ENCODE results near the gene ARRDC3.

The ARRDC3 gene

DNA sequence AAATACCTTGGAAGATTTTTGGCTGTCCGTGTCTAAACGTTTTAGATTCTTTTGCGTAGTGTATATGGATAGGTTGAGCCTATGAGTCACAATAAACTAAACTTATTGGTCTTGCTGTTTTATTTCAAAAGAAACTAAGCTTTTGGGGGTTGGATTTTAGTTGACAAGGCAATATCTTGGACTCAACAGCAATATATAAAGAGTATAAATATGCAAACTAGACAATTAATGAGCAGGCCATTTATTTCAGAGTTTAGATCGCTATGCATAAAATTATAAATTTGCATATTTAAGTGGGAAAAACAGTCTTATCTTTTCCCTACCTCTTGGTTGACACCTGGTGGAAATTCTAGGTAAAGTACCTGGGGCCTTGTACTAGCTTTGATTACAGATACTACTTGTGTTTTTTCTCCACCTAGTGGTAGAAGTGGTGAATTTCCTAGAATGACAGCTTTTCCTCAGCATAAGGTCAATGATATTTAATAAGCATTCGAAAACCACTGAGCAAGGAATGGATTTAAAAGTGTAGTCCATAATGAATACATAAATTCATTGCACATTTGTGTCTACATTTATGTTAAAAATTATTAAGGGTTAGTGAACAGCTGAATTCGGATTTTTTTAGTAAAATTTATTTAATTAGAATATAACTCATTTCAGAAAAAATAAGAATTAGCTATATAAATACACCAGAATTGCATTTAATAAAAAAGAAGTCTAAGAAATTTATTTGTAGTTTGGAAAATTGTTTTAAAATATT, 1.7 kb upstream of the ARRDC3 start:
- peak; percentile 60 for DNase-seq (ENCODE audit: low spot score)

DNA sequence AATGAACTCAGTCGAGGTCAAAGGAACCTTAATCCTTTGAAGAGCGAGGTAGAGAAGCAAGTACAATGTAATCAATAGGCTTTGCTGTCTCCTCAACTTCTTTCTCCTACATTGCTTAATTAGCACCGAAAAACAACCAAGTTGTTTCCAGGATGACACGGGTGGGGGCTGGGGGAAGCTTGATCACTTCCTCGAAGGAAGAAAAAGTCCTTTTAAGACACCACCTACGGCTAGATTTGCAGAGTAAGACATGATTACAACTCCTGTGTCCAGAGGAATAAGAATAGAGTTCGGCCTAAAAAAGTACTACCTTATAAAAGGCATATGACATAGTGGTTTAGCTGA, 811 bp upstream of the ARRDC3 start:
- DNase-seq (ENCODE audit: low spot score): no peak

DNA sequence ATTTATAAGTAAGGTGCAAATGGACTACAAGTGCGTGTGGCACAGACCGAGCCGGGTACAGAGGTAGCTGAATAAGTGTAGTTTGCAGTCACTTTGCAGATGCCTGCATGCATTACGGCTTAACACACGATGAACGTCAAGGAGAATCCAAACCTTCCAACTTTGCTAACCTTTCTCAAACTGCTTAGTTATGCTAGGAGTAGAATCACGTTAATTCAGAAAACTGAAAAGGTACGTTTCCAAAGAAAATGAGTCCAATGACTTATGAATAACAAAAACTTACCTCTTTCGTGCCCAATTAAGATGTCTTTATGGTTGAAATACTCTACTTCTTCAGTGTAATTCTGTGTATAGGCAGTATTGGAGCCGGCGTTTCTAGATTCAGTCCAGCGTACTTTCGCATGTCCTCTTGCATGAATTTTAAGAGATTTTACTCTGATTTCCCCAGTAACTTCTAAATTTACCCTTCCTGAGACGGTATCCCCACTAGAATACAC, 539 bp downstream of the ARRDC3 start:
- DNase-seq (ENCODE audit: low spot score): no peak

DNA sequence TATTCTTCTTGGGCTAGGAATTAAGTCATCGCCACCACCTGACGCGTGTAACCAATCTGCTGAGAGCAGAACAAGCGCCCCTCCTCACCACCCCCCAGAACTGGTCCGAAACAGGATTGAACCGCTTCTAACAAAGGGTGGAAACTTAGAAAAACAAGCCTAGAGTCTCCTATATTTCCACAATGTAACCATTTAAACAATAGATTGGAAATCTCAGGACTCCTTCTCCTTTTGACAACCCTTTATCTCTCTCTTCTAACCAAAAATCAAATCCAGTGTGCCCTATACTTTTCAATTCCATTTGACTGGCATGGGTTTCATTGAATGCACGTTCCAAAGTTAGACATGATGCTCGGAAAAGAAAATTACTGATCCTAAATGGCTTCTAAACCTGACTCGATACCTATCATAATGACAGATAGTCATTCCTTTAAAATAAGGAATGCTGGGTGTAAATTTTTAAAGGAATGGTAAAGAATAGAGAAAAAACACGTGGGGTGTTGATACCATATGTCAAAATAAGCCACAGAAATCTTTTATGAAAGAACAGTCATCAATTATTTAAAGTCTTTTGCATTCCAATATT, 1.2 kb downstream of the ARRDC3 start:
- peak; percentile 72 for DNase-seq (ENCODE audit: low spot score)

DNA sequence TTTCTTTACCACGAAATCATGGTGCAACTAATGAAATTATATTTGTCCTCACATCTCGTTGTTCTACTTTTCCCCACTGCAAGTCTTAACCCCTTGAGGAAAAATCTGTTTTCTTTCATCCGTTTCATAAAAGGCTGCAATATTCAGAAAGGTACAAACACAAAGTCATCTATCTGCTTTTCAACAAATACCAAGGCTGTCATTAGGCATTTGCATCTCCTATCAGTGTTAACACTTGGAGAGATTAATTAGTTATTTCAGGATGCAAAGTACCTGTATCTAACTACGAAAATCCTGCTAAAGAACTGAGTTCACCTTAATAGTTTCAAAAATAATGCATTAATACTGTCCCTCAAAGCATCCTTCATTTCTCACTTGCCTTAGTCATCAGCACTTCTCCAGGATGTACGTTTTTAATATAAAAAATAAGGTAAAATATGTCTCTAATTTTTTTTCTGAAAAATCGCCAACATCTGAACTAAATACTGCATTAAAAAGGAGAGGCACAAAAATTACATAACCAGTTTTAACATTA, 1.8 kb downstream of the ARRDC3 start:
- no peak for DNase-seq (ENCODE audit: low spot score)

DNA sequence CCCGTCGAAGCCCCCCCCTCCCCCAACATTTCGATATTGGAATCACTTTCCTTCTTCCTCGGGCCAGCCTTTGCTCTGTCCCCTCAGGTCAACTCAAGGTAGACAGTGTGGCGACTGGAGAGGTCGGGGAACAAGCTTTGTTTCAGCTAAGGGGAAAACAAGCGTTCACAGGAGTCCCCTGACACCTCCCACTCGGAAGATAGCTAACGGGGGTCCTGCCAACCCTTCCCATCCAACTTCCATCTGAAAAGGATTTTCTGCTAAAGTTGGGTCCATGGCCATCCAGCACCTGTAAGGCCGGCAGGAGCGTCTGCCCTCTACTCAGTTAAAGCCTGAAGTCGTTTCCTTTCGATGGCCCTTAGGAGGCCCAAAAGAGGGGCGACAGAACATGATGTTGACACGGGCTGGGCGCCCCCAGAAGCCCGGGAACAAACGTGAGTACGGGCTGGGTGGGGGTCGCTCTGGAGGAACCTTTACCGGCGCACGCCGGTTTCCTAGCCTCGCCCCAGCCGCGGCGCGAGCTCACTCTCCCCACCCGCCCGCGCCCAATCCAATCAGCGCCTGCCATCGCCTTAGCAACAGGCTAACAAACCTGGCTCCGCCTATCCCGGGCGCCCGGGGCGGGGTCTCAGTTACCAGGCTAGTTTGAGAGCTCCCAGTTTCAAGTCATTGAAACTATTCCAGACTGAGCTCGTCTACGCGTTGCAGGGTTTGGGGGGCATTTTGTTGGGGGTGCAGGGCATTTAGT, 2.5 kb downstream of the ARRDC3 start:
- peak; percentile 90 for DNase-seq (ENCODE audit: low spot score)

DNA sequence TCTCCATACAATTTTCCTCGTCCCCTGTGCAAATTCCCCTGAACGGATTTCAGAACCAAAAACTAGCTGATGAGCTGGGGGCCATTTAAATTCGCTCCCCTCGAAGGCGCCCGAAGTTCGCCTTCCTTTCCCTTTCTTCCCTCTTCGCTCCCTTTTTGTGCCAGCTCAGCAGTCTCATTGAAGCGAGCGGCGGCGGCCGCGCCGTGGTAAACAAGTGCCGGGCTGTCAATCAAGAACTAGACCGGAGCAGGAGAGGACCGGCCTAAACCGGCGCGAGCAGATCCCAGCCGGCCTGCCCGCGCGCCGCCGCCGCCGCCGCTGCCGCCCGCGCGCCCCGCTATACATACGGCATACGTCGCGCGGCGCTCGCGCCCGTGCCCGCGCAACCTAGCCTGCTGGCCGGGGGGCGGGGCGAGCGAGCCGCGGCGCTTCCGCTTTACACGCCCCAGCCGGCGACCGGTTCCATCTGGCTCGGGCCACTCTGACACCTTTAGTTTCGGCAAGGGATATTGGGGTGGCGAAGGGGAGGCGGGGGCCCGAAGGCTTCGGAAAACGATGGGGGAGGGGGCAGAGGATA, 3.1 kb downstream of the ARRDC3 start:
- peak; percentile 83 for DNase-seq (ENCODE audit: low spot score)

DNA sequence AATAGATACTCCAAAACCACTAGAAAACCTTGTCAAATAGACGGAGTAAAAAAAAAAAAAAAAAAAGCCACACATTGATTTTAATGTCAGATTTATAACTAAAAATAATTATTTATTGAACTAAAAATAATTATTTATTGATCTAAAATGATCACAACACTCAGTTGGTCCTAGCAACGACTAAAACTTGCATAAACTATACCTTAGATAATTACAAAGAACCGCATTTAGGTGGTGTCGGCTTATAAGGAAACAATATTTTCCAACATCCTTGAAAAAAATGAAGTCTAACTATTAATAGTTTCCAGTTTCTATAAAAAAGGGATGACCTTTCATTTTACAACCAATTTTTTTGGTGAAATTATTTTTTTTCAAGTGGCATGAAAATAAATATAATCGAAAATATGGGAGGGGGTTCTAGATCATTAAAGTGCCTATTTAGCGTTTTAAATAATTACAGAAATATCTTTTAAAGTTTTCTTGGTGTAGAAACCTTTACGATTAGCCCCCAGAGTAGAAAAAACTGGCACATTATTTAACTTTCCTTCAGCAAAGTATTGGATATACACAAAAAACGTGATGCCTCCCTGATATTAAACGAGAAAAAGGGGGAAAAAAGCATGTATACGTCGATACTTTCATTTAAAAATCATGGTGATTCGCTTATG, 3.7 kb downstream of the ARRDC3 start:
- DNase-seq (ENCODE audit: low spot score): no peak

DNA sequence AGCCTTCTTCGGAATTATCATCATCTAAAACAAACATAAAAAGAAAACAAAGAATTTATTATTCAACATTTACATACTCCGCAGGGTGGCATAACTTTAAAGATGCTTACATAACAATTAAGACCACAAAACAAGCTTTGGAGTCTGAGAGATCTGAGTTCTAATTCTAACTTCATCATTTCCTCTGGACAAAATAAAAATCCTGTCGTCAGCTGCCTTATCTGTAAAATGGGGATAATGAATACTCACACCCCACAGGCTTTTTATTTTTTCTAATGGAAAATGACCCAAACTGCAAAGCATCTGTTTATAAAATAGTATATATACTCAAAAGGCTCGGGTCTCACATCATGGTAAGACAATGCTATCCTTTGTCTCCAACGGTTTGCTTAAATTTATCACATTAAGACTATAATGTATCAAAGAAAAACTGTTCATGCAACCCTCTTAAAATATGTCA, 4.3 kb downstream of the ARRDC3 start:
- no peak for DNase-seq (ENCODE audit: low spot score)

DNA sequence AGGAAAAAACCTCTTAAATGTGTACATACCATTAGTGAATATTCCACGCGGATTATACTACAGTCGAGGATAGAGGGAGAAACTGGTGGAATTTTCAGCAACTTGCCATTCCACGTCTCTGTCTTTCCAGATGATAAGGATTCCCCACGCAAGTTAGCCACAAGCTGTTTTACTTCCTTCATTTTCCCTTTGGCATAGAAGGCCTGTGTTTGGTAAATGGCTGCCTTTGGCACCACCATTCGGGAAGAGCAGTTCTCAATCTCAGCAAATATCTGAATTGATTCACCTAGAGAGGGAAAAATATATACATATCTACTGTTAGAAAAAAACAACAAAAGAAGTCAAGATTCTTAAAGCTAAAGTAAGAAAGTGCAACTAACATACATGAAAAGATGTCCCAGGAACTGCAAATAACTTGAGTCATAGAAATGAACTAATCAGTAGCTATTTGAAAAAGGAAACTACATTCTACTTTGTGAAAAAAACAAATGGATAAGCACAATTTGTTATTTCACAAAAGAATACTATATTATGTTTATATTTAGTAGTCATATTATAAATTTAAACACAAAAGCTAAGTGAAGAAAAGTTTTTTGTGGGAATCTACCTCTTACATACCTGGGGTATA, 8.1 kb downstream of the ARRDC3 start:
- no peak for DNase-seq (ENCODE audit: low spot score)

DNA sequence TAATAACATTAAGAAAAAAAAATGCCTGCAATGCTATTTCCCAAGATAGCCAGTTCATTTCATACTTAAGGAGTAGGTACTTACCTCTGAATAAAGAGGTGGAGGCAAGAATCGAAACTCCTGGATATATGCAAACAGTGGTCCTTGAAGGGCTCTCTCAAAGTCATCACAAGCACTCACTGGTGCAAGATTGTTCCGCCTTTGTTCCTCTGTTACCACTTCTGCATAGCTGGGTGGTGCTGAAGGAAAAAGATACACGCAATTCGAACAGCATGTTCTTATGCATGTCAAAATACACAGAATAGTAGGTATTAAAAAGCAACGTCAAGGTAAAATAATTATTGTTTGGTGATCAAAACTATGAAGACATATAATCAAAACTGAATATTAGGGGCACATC, 9.5 kb downstream of the ARRDC3 start:
- no peak for DNase-seq (ENCODE audit: low spot score)

DNA sequence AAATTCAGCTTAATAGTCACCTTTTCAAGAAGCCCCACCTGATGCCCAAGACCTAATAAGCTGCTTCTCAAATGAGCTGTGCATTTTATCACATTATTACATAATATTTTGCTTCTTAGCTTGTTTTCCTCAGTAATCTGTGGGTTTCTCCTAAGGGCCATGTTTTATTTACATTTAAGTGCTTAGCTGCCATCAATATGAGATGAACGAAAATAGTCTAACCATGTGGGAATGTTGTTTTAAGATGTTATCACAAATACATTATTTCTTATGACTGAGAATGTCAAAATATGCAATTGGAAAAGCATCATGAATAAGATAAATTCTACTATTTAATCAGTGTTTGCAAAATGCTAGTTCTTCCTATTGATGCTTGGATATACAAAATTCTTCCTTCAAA, 10.1 kb downstream of the ARRDC3 start:
- DNase-seq (ENCODE audit: low spot score): no peak

DNA sequence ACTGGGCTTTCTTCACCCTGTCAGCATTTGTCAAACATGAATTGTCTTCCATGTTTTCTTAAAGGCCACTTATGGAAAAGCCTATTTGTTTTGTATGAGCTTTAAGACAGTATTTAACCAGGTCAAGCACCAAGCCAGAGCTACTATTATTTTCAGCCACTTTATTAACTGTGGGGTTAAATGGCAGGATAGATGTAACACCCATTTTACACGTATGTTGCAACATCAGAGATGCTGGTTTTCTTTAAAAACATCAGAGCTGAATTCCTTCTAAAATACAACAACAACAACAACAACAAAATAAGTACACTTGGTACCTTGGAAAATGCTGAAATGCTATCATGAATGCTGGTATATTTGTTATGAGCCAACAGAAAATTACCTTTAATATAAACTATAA, 13.6 kb downstream of the ARRDC3 start:
- no peak for DNase-seq (ENCODE audit: low spot score)

DNA sequence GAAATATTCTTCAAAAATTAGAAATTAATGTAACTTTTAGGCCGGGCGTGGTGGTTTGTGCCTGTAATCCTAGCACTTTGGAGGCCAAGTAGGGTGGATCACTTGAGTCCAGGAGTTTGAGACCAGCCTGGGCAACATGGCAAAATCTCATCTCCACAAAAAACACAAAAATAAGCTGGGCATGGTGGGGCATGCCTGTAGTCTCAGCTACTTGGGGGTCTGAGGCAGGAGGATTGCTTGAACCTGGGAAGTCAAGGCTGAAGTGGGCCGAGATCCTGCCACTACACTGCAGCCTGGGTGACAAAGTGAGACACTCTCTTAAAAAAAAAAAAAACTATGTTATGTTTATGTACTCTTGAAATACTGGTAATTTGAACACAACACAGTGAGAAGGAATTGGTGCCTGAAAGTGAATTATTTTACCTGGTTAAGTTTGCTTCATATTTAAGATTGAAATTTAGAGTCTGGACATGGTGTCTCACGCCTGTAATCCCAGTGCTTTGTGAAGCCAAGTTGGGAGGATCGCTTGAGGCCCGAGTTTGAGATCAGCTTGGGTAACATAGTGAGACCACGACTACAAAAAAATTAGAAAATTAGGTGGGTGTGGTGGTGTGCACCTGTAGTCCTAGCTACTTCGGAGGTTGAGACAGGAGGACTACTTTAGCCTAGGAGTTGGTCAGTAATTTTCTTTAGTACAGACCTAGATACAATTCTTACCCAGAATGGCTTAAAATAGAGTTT, 15.0 kb downstream of the ARRDC3 start:
- DNase-seq (ENCODE audit: low spot score): no peak

DNA sequence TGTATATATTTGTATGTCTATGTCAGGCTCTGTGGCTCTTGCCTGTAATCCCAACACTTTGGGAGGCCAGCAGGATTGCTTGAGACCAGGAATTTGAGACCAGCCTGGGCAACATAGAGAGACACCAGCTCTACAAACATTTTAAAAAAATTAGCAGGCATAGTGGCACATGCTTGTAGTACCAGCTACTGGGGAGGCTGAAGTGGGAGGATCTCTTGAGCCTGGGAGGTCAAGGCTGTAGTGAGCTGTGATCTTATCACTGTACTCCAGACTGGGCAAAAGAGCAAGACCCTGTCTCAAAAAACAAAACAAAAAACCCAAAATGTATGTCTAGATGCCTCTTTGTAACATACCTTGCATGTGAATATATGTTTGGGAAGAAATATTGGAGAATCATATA, 15.8 kb downstream of the ARRDC3 start:
- DNase-seq (ENCODE audit: low spot score): no peak

DNA sequence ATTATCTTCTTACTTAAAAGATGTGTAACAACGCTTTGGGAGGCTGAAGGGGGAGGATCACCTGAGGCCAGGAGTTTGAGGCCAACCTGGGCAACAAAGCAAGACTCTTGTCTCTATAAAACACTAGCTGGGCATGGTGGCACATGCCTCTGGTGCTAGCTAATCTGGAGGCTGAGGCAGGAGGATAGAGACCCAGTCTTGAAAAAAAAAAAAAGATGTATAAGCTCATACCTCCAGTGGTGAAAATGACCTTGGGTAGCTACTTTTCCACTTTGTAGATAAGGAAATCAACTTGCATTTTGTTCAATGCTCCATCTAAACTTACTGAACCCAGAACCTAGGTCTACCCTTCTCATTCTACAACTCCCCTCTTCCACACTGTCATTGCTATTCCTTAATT, 16.6 kb downstream of the ARRDC3 start:
- DNase-seq (ENCODE audit: low spot score): no peak

DNA sequence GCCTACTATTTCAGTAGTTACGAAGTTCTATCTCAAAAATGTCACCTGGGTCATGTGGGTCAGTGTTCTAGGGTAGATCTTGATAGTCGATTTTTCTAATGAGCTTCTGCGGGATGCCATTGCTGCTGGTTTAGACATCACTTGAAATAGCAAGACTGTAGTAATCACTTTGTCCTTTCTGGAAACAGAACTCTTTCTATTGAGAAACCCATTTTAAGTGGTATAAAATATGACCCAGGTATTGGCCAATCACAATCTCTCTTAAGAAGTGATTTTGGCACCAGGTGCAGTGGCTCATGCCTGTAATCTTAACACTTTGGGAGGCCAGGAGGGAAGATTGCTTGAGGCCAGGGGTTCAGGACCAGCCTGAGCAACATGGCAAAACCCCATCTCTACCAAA, 17.6 kb downstream of the ARRDC3 start:
- DNase-seq (ENCODE audit: low spot score): no peak

DNA sequence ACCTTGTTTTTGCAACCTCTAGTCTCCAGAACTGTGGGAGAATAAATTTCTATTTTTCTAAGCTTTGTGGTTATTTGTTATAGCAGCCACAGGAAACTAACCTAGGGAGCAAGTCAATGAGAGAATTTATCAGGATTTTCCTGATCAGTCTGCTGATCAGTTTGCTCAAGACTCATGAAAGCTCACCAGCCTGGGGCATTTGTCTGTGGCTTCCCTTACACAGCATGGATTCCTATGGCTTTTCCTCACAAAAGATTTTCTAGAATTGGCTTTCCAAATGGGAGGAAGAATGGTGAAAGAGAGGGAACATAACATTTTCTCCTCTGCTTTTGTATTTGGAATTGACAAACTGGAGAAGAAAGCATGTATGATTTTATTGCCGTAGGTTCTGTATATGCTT, 20.2 kb downstream of the ARRDC3 start:
- DNase-seq (ENCODE audit: low spot score): no peak

DNA sequence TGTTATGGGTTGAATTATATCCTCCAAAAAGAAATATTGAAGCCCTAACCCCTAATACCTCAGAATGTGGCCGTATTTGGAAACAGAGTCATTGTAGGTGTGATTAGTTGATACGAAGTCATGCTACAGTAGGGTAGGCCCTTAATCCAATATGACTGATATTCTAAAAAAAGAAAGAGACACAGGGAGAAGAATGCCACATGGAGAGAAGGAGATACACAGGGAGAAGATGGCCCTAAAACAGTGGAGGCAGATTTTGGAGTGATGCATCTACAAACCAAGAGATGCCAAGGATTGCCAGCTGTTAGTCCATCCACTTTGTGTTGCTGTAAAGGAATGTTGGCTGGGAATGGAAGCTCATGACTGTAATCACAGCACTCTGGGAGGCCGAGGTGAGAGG, 21.3 kb downstream of the ARRDC3 start:
- DNase-seq (ENCODE audit: low spot score): no peak

DNA sequence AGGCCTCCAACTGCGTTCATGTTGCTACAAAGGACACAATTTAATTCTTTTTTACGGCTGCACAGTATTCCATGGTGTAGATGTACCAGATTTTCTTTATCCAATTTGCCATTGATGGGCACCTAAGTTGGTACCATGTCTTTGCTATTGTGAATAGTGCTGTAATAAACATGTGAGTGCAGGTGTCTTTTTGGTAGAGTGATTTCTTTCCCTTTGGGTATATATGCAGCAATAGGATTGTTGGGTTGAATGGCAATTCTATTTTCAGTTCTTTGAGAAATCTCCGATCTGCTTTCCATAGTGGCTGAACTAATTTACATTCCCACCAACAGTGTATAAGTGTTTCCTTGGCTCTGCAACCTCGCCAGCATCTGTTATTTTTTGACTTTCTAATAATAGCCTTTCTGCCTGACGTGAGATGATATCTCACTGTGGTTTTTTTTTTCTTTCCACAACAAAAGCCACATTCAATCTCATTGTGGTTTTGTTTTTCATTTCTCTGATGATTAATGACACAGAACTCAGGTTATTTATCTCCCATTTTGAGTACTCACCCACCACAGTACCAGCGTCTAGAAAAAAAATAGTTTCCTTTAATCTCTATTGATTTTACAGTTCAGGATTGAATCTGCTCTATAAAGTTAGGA, 21.9 kb downstream of the ARRDC3 start:
- no peak for DNase-seq (ENCODE audit: low spot score)

Data from hepatic stellate cell (primary cell).